Kidney (tissue), 14 donors: ENCODE results near the gene TXNDC17. TPM values are rescaled to one million over a fixed set of nuclear protein-coding genes. Genes with fewer than 3 reads are reported as not detected.

Source experiments
- DNase-seq, 5 donors: peaks; one replicate each; pipeline ENCODE4 v3.0.0-alpha.2; 2013 to 2020
- FAIRE-seq: peaks from 2 replicates; lab custom pipeline; 2012; peaks lifted over from hg19 to GRCh38; lab: Jason Lieb, UNC
- H3K27ac ChIP-seq, 2 donors: one replicate each; pipeline ENCODE4 v1.7.0; 2013; ENCODE audit warnings: low read depth in 2 of 2, low read length in 2 of 2, inconsistent platforms in 1 of 2
- H3K27me3 ChIP-seq: one replicate; pipeline ENCODE4 v1.7.1; 2013; ENCODE audit warnings: low read length, inconsistent platforms; ENCODE audit not compliant: control insufficient read depth, insufficient read depth
- H3K36me3 ChIP-seq, 3 donors: one replicate each; pipeline versions ENCODE4 v1.7.0 to v1.7.1; 2013; ENCODE audit warnings: low read length in 3 of 3, control low read depth in 1 of 3, inconsistent platforms in 1 of 3; ENCODE audit not compliant: insufficient read depth in 3 of 3, control insufficient read depth in 2 of 3
- H3K4me1 ChIP-seq, 3 donors: one replicate each; pipeline versions ENCODE4 v1.7.0 to v1.7.1; 2013; ENCODE audit warnings: low read length in 3 of 3, inconsistent platforms in 1 of 3, low read depth in 1 of 3; ENCODE audit not compliant: control insufficient read depth in 2 of 3, insufficient read depth in 2 of 3
- H3K4me3 ChIP-seq, 3 donors: one replicate each; pipeline versions ENCODE4 v1.7.0 to v1.8.1; 2013; ENCODE audit warnings: low read length in 3 of 3, control low read depth in 1 of 3, inconsistent platforms in 1 of 3
- H3K9ac ChIP-seq, 3 donors: one replicate each; pipeline versions ENCODE4 v1.7.0 to v1.7.1; 2013; ENCODE audit warnings: low read length in 3 of 3, control low read depth in 1 of 3, inconsistent platforms in 1 of 3
- H3K9me3 ChIP-seq, 3 donors: one replicate each; pipeline versions ENCODE4 v1.7.0 to v1.7.1; 2013; ENCODE audit warnings: low read length in 3 of 3, control low read depth in 1 of 3, inconsistent platforms in 1 of 3; ENCODE audit not compliant: control insufficient read depth in 2 of 3, insufficient read depth in 1 of 3
- CTCF ChIP-seq: IDR thresholded peaks from 3 replicates; pipeline ENCODE4 v1.5.1; 2012; ENCODE audit warnings: mild to moderate bottlenecking, moderate library complexity, borderline replicate concordance; ENCODE audit not compliant: insufficient read depth; ENCODE audit errors: extremely low read depth
- intact Hi-C: fragments of 100-400 bp; cut with DNase I; formaldehyde crosslinking; loops from one replicate; pipeline ENCODE4 v1.11.1; 2022
- polyA plus RNA-seq: library from polyadenylated mRNA; stranded (reverse); fragments of 350-450 nt; fragmentation: Illumina TruSeq; extraction: RNeasy Lipid Tissue Mini Kit (QIAGEN cat#74804); gene quantifications from one replicate; pipeline ENCODE4 v1.2.3, GENCODE V29; 2014; ENCODE audit warnings: low read depth, low replicate concordance; ENCODE audit not compliant: insufficient read depth
- total RNA-seq: library from RNA; stranded (reverse); fragmentation: NEBNext Ultra II Directional; extraction: Animal tissue kit (Norgen Biotek cat#: 25700); gene quantifications from one replicate; pipeline ENCODE4 v1.2.1, GENCODE V29; 2021
- donor health status: control.
- donor health status: control.
- donor health status: control.
- donor health status: control.
- donor health status: control.
- donor health status: DM: yes; HTN: yes; CAD: no.
- donor health status: Normal renal cell carcinoma (clear cell type).

The TXNDC17 gene
- total and polyA plus RNA-seq, 2 donors from 2014 or later, result 56.7 to 394 TPM

GRCh38 chr17:6638046-6638908 lies 2.6 kb upstream of the TXNDC17 start:
- H3K9ac ChIP-seq, result no peak overlapping the region
- H3K9me3 ChIP-seq, result no peaks in the 10 kb centered on the region
- H3K4me1 ChIP-seq, result peaks cover 0 to 18% (median 6%) of the 10 kb centered on the region in 3 donors
- H3K27me3 ChIP-seq, result no peaks in the 10 kb centered on the region
- no peak overlapping the region for H3K27ac ChIP-seq
- peaks cover 4 to 12% (median 5%) of the 10 kb centered on the region in 3 donors for H3K36me3 ChIP-seq
- DNase-seq (peak in 1 of 5 donors; percentile 50), FAIRE-seq (no peak)
- intact Hi-C loops, result no loop called here
- no peak overlapping the region for H3K4me3 ChIP-seq
- no peak for TF ChIP-seq CTCF

GRCh38 chr17:6639014-6639585 lies 1.8 kb upstream of the TXNDC17 start:
- intact Hi-C loops, result no loop called here
- no peak for FAIRE-seq

More at GRCh38 chr17:6639014-6639585, 1.8 kb upstream of the TXNDC17 start:
- Histone ChIP-seq H3K9me3 (no peaks in the 10 kb centered on the region), H3K4me3 (peak overlapping the region; percentile 74 to 98 (median 96)), H3K9ac (peak overlapping the region in 1 of 3 donors; percentile 55), H3K27me3 (no peaks in the 10 kb centered on the region), H3K27ac (no peak overlapping the region), H3K4me1 (peaks cover 0 to 18% (median 6%) of the 10 kb centered on the region in 3 donors), H3K36me3 (peaks cover 5 to 14% (median 6%) of the 10 kb centered on the region in 3 donors)
- no peak for TF ChIP-seq CTCF
- DNase-seq, result peak in 2 of 5 donors; percentile 16 to 72
